EH (cell line): ENCODE data around the gene IDE.
"Not testable (repeated sequence)": the region's sequence is repeated elsewhere in the genome, so short reads cannot be mapped to it uniquely, and the experiment has no call there.

ENCODE experiments used
- DNase-seq: peaks from one replicate; pipeline ENCODE4 v3.0.0-alpha.2; 2015; ENCODE audit warnings: low read depth

IDE gene

DNA sequence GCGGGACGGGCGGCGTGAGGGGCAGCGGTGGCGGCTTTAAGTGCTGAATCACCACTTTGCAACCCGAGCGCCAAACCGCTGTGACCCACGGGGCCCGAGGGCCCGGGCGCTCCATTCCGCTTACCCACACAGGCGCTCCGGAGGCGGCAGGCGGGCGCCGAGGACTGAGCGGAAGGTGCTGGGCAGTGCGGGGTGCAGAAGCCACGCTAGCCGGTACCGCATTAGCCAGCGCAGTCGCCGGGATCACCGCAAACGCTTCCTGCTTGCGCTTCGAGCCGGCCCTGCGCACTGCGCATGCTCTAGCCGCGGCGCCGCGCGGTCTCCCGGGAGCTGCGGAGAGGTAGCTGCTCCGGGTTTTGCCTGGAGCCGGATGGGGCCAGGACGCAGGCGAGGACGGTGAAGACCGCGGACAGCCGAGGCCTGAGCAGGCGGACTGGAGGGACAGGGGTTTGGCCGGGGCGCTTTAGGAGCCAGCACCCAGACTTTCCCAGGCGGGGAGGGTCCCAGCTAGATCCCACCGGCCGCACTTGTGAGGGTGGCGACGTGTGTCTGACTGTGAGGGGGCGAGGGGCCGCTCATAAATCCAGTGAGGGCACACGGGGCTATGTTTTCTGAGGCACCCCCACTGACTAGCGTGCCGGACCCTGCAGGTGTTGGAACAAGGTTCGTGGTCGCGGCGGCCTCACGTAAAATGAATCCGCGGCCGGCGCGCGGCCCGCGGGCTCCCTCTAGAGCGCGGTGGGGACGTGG lies at the start of gene IDE:
Gene IDE (minus strand): TSS at position 296 of the 750 bp plus-strand sequence. CDS start 74 bp downstream, at position 222.
- DNase-seq, result peak; percentile 91

- peak; percentile 29 for DNase-seq
Observed at GRCh38 chr10:92619368-92619767, 45.5 kb upstream of the IDE start.

DNA sequence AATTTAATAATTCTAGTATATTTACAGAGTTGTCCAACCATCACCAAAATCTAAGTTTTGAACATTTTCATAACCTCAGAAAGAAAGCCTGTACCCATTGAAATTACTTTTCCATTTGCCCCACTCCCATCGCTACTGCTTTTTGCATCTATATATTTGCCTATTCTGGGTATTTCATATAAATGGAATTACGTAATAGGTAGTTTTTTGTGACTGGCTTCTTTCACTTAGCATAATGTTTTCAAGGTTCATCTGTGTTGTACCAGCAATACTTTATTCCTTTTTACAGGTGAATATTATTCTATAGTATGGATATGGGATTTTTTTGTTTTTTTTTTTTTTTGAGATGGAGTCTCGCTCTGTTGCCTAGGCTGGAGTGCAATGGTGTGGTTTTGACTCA lies 41.6 kb upstream of the IDE start:
- DNase-seq, result no peak

DNA sequence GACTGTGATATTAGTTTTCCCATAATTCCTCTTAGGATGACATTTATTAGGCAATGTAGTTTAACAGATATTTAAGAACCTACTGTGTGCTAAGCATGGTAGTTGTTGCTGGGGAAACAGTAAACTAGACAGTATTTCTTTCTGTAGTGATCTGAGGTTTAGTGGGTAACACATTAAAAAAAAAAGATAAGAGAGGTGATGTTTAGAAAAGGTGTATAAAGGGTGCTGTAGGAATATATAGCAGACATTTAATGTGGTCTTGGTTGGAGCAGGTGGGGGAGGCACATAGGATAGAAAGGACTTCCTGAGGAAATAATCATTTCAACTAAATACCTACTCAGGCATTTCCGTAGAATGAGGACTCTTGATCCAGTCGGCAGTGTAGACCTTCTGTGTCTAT lies 30.9 kb upstream of the IDE start:
- no peak for DNase-seq

DNA sequence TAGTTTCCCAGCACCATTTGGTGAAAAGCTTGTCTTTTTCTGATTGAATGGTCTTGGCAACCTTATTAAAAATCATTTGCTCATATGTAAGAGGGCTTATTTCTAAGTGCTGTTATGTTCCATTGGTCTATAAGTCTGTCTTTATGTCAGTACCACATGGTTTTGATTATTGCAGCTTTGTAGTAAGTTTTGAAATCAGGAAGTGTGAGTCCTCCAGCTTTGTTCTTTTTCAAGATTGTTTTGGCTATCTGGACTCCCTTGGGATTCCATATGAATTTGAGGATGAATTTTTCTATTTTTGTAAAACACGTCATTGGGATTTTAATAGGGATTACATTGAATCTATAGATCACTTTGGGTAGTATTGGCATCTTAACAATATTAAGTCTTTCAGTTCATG lies 24.4 kb upstream of the IDE start:
- DNase-seq, result peak; percentile 32

- no peak for DNase-seq
Observed at GRCh38 chr10:92595505-92595904, 21.6 kb upstream of the IDE start.

DNA sequence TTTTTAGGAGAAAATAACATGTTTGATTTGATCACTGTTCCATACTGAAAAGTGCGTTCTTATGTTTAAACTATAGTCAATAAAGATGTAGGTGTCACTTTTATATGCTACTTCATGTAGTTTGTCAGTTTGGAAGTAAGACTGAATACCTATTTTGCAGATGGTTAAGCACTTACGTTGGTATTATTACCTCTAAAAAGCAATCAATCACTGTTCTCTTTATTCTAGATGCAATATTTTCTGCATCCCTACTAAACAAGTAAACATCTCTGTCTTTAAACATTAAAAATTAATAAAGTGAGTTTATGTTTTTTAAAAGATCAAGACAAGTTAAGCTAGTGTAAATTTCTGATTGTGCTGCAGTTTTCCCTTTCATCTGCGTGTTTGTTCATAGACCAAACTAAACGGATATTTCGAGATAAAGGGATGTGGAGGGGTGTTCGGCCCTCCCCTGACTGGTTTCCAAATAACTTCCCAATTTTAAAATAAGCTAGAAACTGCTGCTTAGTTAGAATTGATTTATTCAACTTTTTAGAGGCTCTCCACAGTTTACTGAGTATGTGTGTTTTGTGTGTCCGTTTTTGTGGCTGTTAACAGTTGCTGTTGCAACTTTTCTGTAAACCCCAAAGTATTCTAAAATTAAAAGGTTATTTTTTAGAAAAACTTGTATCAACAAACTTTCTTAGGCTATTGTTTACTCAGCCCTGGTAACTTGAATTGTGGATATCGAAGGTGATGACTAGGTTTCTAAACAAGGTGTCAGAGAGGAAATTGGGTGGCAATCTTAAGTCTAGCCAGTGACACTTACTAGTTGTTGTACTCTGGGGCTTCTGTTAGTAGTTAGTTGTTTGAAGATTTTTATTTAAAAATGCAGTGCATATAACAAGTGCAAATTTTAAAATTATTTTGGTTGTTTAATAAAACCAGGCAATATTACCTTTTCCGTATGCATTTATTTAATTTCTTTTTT lies 20.0 kb upstream of the IDE start:
- peak; percentile 7 for DNase-seq

- DNase-seq, result peak; percentile 98
Observed at GRCh38 chr10:92592761-92593618, 19.1 kb upstream of the IDE start, which contains the start of gene KIF11. Gene KIF11, plus strand, starts transcription at chr10:92593130. Its CDS starts 246 bp downstream, at chr10:92593376.

- DNase-seq, result peak; percentile 92
Observed at GRCh38 chr10:92591550-92592022, 17.7 kb upstream of the IDE start.

DNA sequence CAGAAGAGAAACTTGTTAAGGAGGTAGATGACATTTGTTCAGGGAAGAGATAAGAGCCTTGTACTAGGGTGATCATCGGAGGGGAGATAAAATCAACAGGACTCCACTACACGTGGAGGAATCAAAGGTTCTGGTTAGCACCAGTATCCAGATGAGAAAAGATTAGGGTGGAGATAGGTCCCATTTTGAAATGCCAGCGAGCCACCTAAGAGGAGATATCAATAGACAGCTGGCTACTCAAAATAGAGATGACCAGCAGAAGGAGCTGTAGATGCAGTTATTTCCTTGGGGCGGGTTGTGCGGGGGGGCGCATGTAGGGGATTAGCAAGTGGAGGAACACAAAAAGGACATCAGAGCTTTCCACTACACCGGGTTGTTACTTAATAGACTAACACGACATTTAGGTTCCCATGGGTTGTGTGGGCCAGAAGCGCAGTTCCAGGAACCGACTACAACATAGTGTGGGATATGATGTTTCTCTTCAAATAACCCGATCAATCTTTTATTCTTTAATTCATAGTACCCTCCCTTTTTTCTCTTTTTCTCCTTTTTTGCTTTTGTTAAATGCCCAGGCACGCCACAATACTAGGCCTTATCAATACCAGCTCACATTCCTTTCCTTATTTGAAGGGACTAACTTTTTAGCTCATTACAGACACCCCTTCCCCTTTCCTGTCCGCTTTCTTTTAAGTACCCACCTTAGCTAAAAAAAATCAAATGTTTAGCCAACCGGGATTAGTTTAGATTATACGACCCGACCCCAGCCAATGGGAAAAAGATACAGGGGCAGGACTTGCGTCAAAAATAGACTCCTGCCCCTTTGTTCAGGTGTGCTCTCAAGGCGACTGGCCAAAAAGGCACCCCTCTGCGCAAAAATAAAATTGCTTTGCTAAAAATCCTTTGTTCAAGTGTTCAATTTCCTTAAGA lies 17.0 kb upstream of the IDE start:
- DNase-seq, result peak; percentile 58

- DNase-seq, result not testable (repeated sequence)
Observed at GRCh38 chr10:92582347-92582746, 8.5 kb upstream of the IDE start.

GRCh38 chr10:92575961-92576360 lies 2.1 kb upstream of the IDE start:
- DNase-seq, result peak; percentile 66

DNA sequence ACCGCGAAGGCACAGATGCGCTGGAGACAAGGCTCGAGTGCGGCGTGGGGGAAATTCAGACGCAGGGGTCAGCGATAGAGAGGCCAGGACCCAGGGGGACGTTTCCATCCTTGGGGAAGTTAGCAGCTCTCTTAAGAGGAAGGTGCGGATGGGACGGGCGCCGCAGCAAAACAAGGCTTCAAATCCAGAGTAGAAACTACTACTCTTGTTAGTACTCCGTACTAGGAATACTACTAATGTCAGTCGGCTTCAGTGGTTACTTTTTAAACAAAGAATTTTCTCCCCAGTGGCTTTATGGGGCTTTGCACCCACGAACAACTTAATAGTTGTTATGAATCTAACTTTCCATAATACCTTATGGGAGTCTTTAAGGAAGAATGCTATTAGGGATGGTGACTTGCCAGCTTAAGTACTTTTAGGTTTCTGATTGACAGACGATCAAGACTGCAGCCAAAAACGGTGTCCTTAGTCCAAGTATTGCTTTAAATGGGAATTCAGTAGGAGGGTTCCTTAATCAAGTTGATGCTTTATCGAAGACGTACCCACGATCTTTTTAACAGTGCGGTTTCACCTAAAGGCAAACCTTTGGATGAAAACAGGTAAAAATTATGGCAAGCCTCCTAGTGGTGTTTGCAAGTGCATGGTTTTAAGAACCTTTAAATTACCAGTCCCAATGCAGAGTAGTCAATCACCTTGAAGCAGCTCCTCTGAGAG lies 812 bp upstream of the IDE start:
- no peak for DNase-seq

DNA sequence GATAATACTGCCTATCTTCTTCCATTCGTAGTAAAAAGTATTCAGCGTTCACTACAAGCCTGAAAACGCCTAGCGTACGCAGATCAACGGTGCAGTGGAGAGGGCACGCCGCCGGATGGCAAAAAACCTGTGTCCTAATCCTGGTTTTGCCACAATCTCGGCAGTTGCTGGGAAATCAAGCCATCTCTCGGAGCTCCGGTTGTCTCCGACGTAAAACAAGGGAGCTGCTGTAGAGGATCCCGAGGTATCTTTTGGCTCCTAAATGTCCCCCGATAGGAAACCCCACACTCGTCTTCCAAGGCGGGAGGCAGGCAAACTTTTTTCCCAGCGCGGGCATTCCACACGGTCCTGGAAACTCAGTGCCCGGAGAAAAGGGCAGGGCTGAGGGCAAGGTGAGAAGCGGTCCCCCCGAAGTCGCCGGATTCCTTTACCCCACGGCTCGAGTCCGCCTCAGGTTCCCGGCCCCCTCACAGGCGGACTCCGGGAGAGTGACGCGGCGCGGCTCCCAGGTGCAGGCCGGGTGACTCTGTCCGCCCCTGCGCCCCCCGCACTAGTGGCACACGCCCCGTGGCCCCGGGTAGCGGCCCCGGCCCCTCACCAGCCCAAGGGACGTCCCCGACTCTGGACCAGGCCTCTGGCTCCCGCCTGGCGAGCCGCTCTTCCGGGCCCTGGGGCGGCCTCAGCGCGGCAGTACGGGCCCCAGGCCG lies 649 bp downstream of the IDE start:
- DNase-seq, result peak; percentile 57

GRCh38 chr10:92572362-92573090 lies 1.4 kb downstream of the IDE start:
- DNase-seq, result no peak

GRCh38 chr10:92571649-92572048 lies 2.2 kb downstream of the IDE start:
- peak; percentile 54 for DNase-seq

DNA sequence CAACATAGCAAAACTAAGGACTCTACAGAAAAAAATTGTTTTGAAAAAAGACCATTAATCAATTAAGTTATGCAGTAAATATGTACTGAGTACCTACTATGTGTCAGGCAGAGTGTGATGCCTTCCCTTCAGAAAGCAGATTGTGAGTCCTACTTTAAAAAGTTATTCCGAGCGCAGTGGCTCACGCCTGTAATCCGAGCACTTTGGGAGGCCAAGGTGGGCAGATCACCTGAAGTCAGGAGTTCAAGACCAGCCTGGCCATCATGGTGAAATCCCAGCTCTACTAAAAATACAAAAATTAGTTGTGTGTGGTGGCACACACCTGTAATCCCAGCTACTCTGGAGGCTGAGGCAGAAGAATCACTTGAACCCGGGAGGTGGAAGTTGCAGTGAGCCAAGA lies 4.2 kb downstream of the IDE start:
- DNase-seq, result not testable (repeated sequence)

DNA sequence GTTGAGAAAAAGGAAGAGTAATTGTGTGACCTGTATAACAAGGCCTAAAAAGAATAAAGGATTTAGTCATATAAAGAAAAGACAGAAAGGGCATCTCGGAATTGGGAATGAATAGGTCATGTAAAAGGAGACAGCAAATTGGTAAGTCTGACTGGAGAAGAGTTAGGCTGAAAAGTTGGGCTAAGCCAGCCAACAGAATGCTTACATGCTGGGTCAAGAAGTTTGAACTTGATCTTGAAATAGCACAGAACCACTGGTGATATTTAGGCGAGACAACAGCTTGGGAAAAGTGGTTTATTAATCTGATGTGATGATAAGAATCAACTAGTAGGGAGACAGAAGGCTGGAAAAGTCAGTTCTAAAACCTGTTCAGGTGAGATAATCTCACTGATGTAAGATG lies 4.8 kb downstream of the IDE start:
- peak; percentile 21 for DNase-seq
